K562 (cell line): ENCODE data around the gene ADGRD1. TPM values are rescaled to one million over a fixed set of nuclear protein-coding genes. Genes with fewer than 3 reads are reported as not detected.
"Not testable (repeated sequence)": the region's sequence is repeated elsewhere in the genome, so short reads cannot be mapped to it uniquely, and the experiment has no call there.

Experiments
- ATAC-seq: fragments of 200-7000 bp; cut with Tn5 transposase; 3 replicates; pipeline ENCODE4 v1.9.1; 2020; ENCODE audit warnings: moderate library complexity
- BruUV-seq: library from RNA; stranded (reverse); fragments of 400-500 nt; replicated peaks from 2 replicates; lab custom pipeline; 2021; lab: Mats Ljungman, UMichigan
- CTCF ChIA-PET: fragments of 300-600 bp; formaldehyde crosslinking; extraction: SDS; loops from one replicate; lab custom pipeline; 2021; ENCODE audit warnings: low intra/inter-chr PET ratio; lab: Yijun Ruan, JAX
- POLR2A ChIA-PET: fragments of 300-600, 350-650 bp; sonication (Branson Sonifier 250); formaldehyde crosslinking; extraction: SDS; loops from one replicate; lab custom pipeline; 2021; ENCODE audit warnings: antibody characterized with exemption, inconsistent platforms; lab: Yijun Ruan, JAX
- DNase-seq, 4 experiments: peaks; one replicate each; pipeline versions ENCODE4 v3.0.0 to v3.0.0-alpha.2; 2011 to 2018; ENCODE audit warnings: low spot score in 3 of 4, mixed read lengths in 3 of 4; ENCODE audit errors: extremely low read depth in 1 of 4
- FAIRE-seq: peaks from 2 replicates; lab custom pipeline; 2011; peaks lifted over from hg19 to GRCh38; lab: Jason Lieb, UNC
- H2AFZ ChIP-seq: 2 replicates; pipeline ENCODE4 v1.6.0; 2011; ENCODE audit warnings: low read depth, low read length, control low read depth, inconsistent platforms
- H3K27ac ChIP-seq: fragments of 200-600 bp; 3 replicates; pipeline ENCODE4 v1.8.0; 2011; ENCODE audit warnings: low read depth, mild to moderate bottlenecking, control low read depth, inconsistent platforms, low read length, moderate library complexity, mixed read lengths; ENCODE audit errors: extremely low read depth
- H3K27me3 ChIP-seq, 2 experiments: fragments of 300-600 bp in 1 of 2; 2 replicates in 1 of 2; 3 replicates in 1 of 2; pipeline versions ENCODE4 v1.6.0 to v1.8.0; 2011; ENCODE audit warnings: inconsistent platforms in 2 of 2, low read length in 2 of 2, mild to moderate bottlenecking in 1 of 2, mixed read lengths in 1 of 2, moderate library complexity in 1 of 2; ENCODE audit not compliant: control insufficient read depth in 2 of 2, insufficient read depth in 2 of 2
- H3K36me3 ChIP-seq: fragments of 300-600 bp; 3 replicates; pipeline ENCODE4 v1.8.0; 2011; ENCODE audit warnings: mild to moderate bottlenecking, low read length, inconsistent platforms; ENCODE audit not compliant: control insufficient read depth, insufficient read depth
- H3K4me1 ChIP-seq, 2 experiments: fragments of 200-600 bp in 1 of 2; replicated peaks in 1 of 2; 2 replicates in 1 of 2; 3 replicates in 1 of 2; pipeline versions ENCODE4 v1.5.1 to v1.8.0; 2011; ENCODE audit warnings: inconsistent platforms in 2 of 2, low read length in 2 of 2, mild to moderate bottlenecking in 1 of 2, mixed read lengths in 1 of 2, moderate library complexity in 1 of 2; ENCODE audit not compliant: control insufficient read depth in 2 of 2, insufficient read depth in 2 of 2
- H3K4me2 ChIP-seq: 2 replicates; pipeline ENCODE4 v1.6.1; 2011; ENCODE audit warnings: low read length, control low read depth, inconsistent platforms, mixed read lengths; ENCODE audit not compliant: insufficient read depth
- H3K4me3 ChIP-seq: fragments of 200-600 bp; sonication (generic), shearing (Covaris generic); 2 replicates; pipeline ENCODE4 v1.5.1; 2016; ENCODE audit warnings: control low read depth, inconsistent platforms
- H3K79me2 ChIP-seq: fragments of 200-600 bp; 3 replicates; pipeline ENCODE4 v1.8.0; 2011; ENCODE audit warnings: low read length, inconsistent platforms; ENCODE audit not compliant: control insufficient read depth, insufficient read depth
- H3K9ac ChIP-seq, 2 experiments: 2 replicates each; pipeline versions ENCODE4 v1.6.0 to v1.6.1; 2011; ENCODE audit warnings: low read depth in 2 of 2, low read length in 2 of 2, control low read depth in 1 of 2, inconsistent platforms in 1 of 2, mild to moderate bottlenecking in 1 of 2, mixed read lengths in 1 of 2; ENCODE audit not compliant: insufficient read depth in 1 of 2
- H3K9me1 ChIP-seq: one replicate; pipeline ENCODE4 v1.6.0; 2011; ENCODE audit warnings: inconsistent platforms, mild to moderate bottlenecking, low read length, moderate library complexity; ENCODE audit not compliant: control insufficient read depth, insufficient read depth
- H3K9me3 ChIP-seq: replicated peaks from 2 replicates; pipeline ENCODE4 v1.5.1; 2011; ENCODE audit warnings: low read depth, low read length, inconsistent platforms; ENCODE audit not compliant: control insufficient read depth, insufficient read depth
- H4K20me1 ChIP-seq: replicated peaks from 2 replicates; pipeline ENCODE4 v1.6.1; 2011; ENCODE audit warnings: low read length, inconsistent platforms, mixed read lengths; ENCODE audit not compliant: control insufficient read depth, insufficient read depth
- ADNP ChIP-seq: fragments of 200-800 bp; sonication (Bioruptor generic); IDR thresholded peaks from 2 replicates; pipeline ENCODE4 v1.6.1; 2016; ENCODE audit warnings: missing genetic modification characterization, missing compliant biosample characterization
- BCOR ChIP-seq: fragments of 450-650 bp; IDR thresholded peaks from 2 replicates; pipeline ENCODE4 v1.6.1; 2016
- CCNT2 ChIP-seq: IDR thresholded peaks from 2 replicates; pipeline ENCODE4 v1.6.1; 2011; ENCODE audit warnings: borderline replicate concordance, low read depth, mild to moderate bottlenecking, moderate library complexity, mixed read lengths, low read length; ENCODE audit not compliant: insufficient read length; ENCODE audit errors: extremely low read depth
- DNMT1 ChIP-seq: fragments of 450-650 bp; IDR thresholded peaks from 2 replicates; pipeline ENCODE4 v1.6.1; 2016; ENCODE audit warnings: antibody characterized with exemption, mild to moderate bottlenecking
- ELF1 ChIP-seq: fragments of 200-800 bp; sonication (Bioruptor generic); IDR thresholded peaks from 2 replicates; pipeline ENCODE4 v1.6.1; 2016; ENCODE audit warnings: missing genetic modification characterization, missing compliant biosample characterization
- EZH2 ChIP-seq: IDR thresholded peaks from 2 replicates; pipeline ENCODE4 v1.6.1; 2012; ENCODE audit warnings: low read depth, mild to moderate bottlenecking, inconsistent platforms, low read length, borderline replicate concordance
- IFI16 ChIP-seq: fragments of 250-450 bp; sonication (Bioruptor Pico); IDR thresholded peaks from 2 replicates; pipeline ENCODE4 v2.1.2; 2022; ENCODE audit warnings: mild to moderate bottlenecking, inconsistent platforms
- PPARD ChIP-seq: fragments of 250-450 bp; sonication (Bioruptor Pico); IDR thresholded peaks from 2 replicates; pipeline ENCODE4 v1.8.0; 2022; ENCODE audit warnings: inconsistent platforms, mild to moderate bottlenecking, moderate library complexity
- ZNF146 ChIP-seq: IDR thresholded peaks from one replicate; pipeline ENCODE4 v1.6.1; 2018; ENCODE audit warnings: missing compliant biosample characterization; ENCODE audit not compliant: unreplicated experiment
- ZNF512 ChIP-seq: IDR thresholded peaks from 2 replicates; pipeline ENCODE4 v1.6.1; 2016; ENCODE audit warnings: missing genetic modification characterization, missing compliant biosample characterization
- ZNF583 ChIP-seq: fragments of 250-450 bp; sonication (Bioruptor Pico); IDR thresholded peaks from 2 replicates; pipeline ENCODE4 v1.4.0; 2020
- WGBS: fragments of 100-300 bp; shearing (Covaris generic); methylation state at CpG from one replicate; pipeline ENCODE4 v1.1.6; 2016; ENCODE audit warnings: low coverage, mixed read lengths; ENCODE audit not compliant: insufficient coverage; ENCODE audit errors: missing lambda C conversion rate; 5-methylcytosine and 5-hydroxymethylcytosine counted together
- in situ Hi-C: fragments of 300-500 bp; cut with MboI; formaldehyde crosslinking; loops from 4 replicates; pipeline ENCODE4 v1.15.0; 2018; ENCODE audit warnings: inconsistent platforms, mixed read lengths
- intact Hi-C: fragments of 100-400 bp; cut with micrococcal nuclease; formaldehyde crosslinking; loops from 2 replicates; pipeline ENCODE4 v1.14.2; 2022
- polyA plus RNA-seq, 8 experiments: library from polyadenylated mRNA; depleted of rRNA in 4 of 8; stranded (reverse) in 5 of 8; unstranded in 3 of 8; fragments of >200 nt; fragmentation: Nextera tagmentation in 2 of 8; fragmentation: Illumina TruSeq in 1 of 8; extraction: Ambion mirVana in 2 of 8; extraction: Trizol in 1 of 8; gene quantifications; 2 replicates each; pipeline versions ENCODE4 v1.2.1 to v1.2.3, GENCODE V29; 2011 to 2014; ENCODE audit warnings: inconsistent platforms in 1 of 8, missing spikeins in 1 of 8
- total RNA-seq, 7 experiments: library from RNA; depleted of rRNA in 6 of 7; stranded (reverse); fragments of >200 nt in 6 of 7; fragmentation: Illumina TruSeq in 2 of 7; extraction: Trizol in 2 of 7; gene quantifications; 2 replicates each; pipeline versions ENCODE4 v1.2.1 to v1.2.3, GENCODE V29; 2011 to 2021; ENCODE audit warnings: low replicate concordance in 1 of 7
- TF ChIP-seq, protein P1 (sequence below): fragments of 200-400 bp; formaldehyde crosslinking; IDR thresholded peaks from 2 replicates; pipeline ENCODE4 v1.6.1; 2017; ENCODE audit warnings: mild to moderate bottlenecking, low read depth, low read length, moderate library complexity

ADGRD1 gene
- total and polyA plus RNA-seq, 9 of the 15 experiments (the other 6 are each of a cell fraction or from before 2014, with no cell fraction given), result 1.7 to 11.7 (median 3.3) TPM

GRCh38 chr12:130937546-130937945 lies 16.2 kb upstream of the ADGRD1 start:
- peaks cover 21 to 22% of the 10 kb centered on the region in 2 experiments; a peak in 4 of 5 replicates for H3K27me3 ChIP-seq
- not testable (repeated sequence) for H3K4me3 ChIP-seq, H3K4me1 ChIP-seq
- TF ChIP-seq BCOR (0 out of 2 replicates have a peak, but pooled peaks have one; percentile 23), ZNF146 (CRISPR knock-in tag) (peak; percentile 75)
- TF ChIP-seq, all 486 proteins: peak for 2; not testable (repeated sequence) for 484
- H3K9me1 ChIP-seq, H3K9me3 ChIP-seq, H3K79me2 ChIP-seq, CTCF ChIA-PET, POLR2A ChIA-PET, H3K36me3 ChIP-seq, H3K4me2 ChIP-seq, H4K20me1 ChIP-seq, ATAC-seq, BruUV-seq, H3K27ac ChIP-seq, H2AFZ ChIP-seq, DNase-seq, in situ Hi-C loops, H3K9ac ChIP-seq, intact Hi-C loops, FAIRE-seq: not testable (repeated sequence)
- 20% methylated on average over 3 of the region's 3 CpGs for WGBS

GRCh38 chr12:130938186-130938585 lies 15.5 kb upstream of the ADGRD1 start:
- FAIRE-seq, result no peak
- Histone ChIP-seq H3K9ac (no peak overlapping the region), H3K36me3 (no peaks in the 10 kb centered on the region), H3K4me1 (peaks cover under 1 to 7% of the 10 kb centered on the region in 2 experiments; a peak in 1 of 5 replicates), H3K27ac (no peak overlapping the region), H3K9me1 (no peaks in the 10 kb centered on the region), H3K9me3 (no peaks in the 10 kb centered on the region; the same call in 1 of the 2 replicates), H3K27me3 (peaks cover 16 to 17% of the 10 kb centered on the region in 2 experiments; a peak in 4 of 5 replicates), H3K4me3 (no peak overlapping the region), H3K4me2 (no peak overlapping the region), H2AFZ (no peak overlapping the region), H4K20me1 (no peaks in the 10 kb centered on the region), H3K79me2 (no peaks in the 10 kb centered on the region)
- intact Hi-C loops (no loop called here), in situ Hi-C loops (no loop called here)
- DNase-seq, result no peak
- no peak for ATAC-seq
- no TSS peak for BruUV-seq
- TF ChIP-seq ZNF512, result no peak
- TF ChIP-seq DNMT1, result no peak
- TF ChIP-seq EZH2, result no peak
- TF ChIP-seq IFI16, result no peak
- TF ChIP-seq, protein P1, sequence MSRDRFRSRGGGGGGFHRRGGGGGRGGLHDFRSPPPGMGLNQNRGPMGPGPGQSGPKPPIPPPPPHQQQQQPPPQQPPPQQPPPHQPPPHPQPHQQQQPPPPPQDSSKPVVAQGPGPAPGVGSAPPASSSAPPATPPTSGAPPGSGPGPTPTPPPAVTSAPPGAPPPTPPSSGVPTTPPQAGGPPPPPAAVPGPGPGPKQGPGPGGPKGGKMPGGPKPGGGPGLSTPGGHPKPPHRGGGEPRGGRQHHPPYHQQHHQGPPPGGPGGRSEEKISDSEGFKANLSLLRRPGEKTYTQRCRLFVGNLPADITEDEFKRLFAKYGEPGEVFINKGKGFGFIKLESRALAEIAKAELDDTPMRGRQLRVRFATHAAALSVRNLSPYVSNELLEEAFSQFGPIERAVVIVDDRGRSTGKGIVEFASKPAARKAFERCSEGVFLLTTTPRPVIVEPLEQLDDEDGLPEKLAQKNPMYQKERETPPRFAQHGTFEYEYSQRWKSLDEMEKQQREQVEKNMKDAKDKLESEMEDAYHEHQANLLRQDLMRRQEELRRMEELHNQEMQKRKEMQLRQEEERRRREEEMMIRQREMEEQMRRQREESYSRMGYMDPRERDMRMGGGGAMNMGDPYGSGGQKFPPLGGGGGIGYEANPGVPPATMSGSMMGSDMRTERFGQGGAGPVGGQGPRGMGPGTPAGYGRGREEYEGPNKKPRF, result no peak
- TF ChIP-seq ADNP (tag), result no peak
- no peak for TF ChIP-seq ZNF583 (CRISPR knock-in tag)
- no peak for TF ChIP-seq PPARD (CRISPR knock-in tag)
- TF ChIP-seq ELF1 (tag), result no peak
- no peak for TF ChIP-seq CCNT2
- POLR2A ChIA-PET, result interaction anchor here (1.2 kb wide), 1 partner anchor 170 kb away, joined by 4 read pairs; no protein-coding TSS in a partner anchor
- CTCF ChIA-PET, result no interaction called here
